ENCODE data around the gene RIMKLA.

DNA sequence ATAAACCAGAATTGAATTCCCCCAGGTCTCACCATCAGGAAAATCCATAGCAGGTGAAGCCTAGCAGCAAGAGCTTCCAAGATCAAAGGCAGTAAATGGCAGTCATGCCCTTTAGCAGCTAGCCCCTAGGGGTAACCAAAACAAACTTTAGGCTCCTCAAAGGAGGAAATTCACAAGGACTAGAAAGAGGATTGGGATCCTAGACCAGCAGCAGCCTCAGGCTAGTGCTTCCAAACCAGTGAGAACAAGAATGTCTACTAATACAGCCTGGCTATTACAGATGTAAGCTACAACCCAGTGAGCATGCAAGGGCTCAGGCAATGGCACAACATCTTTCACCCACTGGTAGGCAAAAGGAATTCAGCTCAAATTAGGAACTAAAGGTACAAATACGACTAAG lies 11.1 kb upstream of the RIMKLA start:
- TF ChIP-seq TAF1 (IDR thresholded peaks at IDR 0.05; ENCODE audit: low read depth) (no peak), RAD21 (IDR thresholded peaks at IDR 0.05; ENCODE audit: low read depth) (no peak), EGR1 (IDR thresholded peaks at IDR 0.05) (no peak), EP300 (IDR thresholded peaks at IDR 0.05; ENCODE audit: borderline replicate concordance) (no peak), MAX (IDR thresholded peaks at IDR 0.05) (no peak), NFIC (IDR thresholded peaks at IDR 0.05) (no peak), CEBPB (IDR thresholded peaks at IDR 0.05) (no peak), REST (IDR thresholded peaks at IDR 0.05; ENCODE audit: low read depth) (no peak), CREB1 (IDR thresholded peaks at IDR 0.05; ENCODE audit: low read depth) (no peak)

Data from Ishikawa (cell line).